HG03558 (cell line): Measurements from ENCODE around the gene ACOT6.
"Not testable (repeated sequence)": the region's sequence is repeated elsewhere in the genome, so short reads cannot be mapped to it uniquely, and the experiment has no call there.

ENCODE experiments used
- ATAC-seq: cut with Tn5 transposase; IDR thresholded peaks from one replicate; pipeline ENCODE4 v1.9.1; 2021; ENCODE audit warnings: moderate number of reproducible peaks; ENCODE audit not compliant: unreplicated experiment; ENCODE audit errors: extremely low read depth

Gene ACOT6, protein sequence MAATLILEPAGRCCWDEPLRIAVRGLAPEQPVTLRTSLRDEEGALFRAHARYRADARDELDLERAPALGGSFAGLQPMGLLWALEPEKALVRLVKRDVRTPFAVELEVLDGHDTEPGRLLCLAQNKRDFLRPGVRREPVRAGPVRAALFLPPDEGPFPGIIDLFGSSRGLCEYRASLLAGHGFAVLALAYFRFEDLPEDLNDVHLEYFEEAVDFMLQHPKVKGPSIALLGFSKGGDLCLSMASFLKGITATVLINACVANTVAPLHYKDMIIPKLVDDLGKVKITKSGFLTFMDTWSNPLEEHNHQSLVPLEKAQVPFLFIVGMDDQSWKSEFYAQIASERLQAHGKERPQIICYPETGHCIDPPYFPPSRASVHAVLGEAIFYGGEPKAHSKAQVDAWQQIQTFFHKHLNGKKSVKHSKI

DNA sequence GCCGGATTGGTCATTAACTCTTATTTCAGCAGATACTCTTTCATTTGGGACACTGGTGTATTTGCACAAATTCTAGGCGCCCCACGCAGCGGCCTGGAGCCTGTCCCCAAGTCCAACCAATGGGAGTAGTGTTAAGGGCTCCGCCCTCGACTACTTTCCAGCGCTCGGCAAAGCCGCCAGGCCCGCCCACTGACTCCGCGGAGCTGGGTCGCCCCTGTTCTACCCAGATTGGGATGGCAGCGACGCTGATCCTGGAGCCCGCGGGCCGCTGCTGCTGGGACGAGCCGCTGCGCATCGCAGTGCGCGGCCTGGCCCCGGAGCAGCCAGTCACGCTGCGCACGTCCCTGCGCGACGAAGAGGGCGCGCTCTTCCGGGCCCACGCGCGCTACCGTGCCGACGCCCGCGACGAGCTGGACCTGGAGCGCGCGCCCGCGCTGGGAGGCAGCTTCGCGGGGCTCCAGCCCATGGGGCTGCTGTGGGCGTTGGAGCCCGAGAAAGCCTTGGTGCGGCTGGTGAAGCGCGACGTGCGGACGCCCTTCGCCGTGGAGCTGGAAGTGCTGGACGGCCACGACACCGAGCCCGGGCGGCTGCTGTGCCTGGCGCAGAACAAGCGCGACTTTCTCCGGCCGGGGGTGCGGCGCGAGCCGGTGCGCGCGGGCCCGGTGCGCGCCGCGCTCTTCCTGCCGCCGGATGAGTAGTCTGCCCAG is at the start of gene ACOT6:
ACOT6 (plus strand) TSS at position 179 of the 707 bp plus-strand sequence; CDS start at position 234, 55 bp downstream.
- ATAC-seq = no peak

DNA sequence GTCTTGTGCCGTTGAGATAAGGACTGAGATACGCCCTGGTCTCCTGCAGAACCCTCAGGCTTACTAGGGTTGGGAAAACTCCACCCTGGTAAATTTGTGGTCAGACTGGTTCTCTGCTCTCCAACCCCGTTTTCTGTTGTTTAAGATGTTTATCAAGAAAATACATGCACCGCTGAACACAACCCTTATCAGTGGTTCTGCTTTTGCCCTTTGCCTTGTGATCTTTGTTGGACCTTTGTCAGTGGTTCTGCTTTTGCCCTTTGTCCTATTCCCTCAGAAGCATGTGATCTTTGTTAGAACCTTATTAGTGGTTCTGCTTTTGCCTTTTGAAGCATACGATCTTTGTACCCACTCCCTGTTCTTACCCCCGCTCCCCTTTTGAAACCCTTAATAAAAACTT is 49.6 kb upstream of the ACOT6 start:
- not testable (repeated sequence) for ATAC-seq

GRCh38 chr14:73566431-73566830 is 45.9 kb upstream of the ACOT6 start:
- ATAC-seq = not testable (repeated sequence)

GRCh38 chr14:73566935-73567334 is 45.4 kb upstream of the ACOT6 start:
- not testable (repeated sequence) for ATAC-seq

DNA sequence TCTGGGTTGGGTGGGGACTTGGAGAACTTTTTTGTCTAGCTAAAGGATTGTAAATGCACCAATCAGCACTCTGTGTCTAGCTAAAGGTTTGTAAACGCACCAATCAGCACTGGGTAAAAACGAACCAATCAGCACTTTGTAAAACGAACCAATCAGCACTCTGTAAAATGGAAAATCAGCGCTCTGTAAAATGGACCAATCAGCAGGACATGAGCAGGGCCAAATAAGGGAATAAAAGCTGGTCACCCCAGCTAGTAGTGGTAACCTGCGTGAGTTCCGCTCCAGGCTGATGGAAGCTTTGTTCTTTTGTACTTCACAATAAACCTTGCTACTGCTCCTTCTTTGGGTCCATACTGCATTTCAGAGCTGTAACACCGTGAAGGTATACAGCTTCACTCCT is 45.0 kb upstream of the ACOT6 start:
- no peak for ATAC-seq

- ATAC-seq = no peak
Measured at GRCh38 chr14:73567951-73568885, 44.1 kb upstream of the ACOT6 start.

DNA sequence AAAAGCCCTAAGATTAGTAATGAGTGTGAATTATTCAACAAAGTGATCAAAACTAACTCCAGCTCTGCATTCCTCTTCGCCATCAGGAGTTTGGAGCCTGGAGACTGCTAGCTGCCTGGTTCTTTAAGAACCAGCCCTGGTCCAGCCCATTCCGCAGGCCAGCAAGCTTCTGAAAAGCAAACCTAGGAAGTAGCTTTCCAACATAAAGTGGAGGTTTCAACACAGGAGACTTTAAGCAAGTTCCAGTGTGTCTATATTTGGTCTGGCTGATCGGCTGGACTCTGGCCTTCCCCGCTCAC is 43.5 kb upstream of the ACOT6 start:
- not testable (repeated sequence) for ATAC-seq

DNA sequence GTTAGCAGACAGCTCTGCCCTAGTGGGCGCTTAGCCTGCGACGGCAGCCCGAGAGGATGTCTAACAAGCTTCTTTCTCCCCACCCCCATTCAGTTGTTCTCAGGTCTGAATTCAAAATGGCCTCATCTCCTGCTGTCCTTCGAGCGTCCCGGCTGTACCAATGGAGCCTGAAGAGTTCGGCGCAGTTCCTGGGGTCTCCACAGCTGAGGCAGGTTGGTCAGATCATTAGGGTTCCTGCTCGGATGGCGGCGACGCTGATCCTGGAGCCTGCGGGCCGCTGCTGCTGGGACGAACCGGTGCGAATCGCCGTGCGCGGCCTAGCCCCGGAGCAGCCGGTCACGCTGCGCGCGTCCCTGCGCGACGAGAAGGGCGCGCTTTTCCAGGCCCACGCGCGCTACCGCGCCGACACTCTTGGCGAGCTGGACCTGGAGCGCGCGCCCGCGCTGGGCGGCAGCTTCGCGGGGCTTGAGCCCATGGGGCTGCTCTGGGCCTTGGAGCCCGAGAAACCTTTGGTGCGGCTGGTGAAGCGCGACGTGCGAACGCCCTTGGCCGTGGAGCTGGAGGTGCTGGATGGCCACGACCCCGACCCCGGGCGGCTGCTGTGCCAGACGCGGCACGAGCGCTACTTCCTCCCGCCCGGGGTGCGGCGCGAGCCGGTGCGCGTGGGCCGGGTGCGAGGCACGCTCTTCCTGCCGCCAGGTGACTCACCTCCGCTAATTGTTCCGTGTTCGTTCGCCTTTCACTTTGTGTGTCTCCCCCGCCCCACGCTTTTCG is 42.9 kb upstream of the ACOT6 start, which contains the start of gene ACOT2:
ACOT2 (plus strand) TSS at position 29 of the 774 bp plus-strand sequence; CDS start at position 57, 28 bp downstream.
- not testable (repeated sequence) for ATAC-seq

DNA sequence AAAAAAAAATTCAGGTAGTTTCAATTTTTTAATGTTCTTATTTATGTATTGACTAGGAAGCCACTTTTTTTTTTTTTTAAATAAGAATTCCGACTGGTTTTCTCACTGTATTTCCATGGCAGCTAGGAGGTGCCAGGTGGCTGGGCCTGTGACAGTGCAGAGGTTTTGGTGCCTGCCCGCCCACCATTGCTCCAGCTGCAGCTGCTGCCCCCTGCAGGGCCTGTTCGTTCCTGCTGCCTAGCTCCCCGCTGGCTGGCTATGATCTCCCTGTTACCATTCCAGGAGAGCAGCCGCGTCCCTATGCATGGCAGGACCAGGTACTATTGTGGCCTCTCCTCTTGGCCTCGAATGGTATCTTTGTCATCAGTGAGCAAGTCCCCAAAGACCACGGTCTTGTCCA is 41.4 kb upstream of the ACOT6 start:
- not testable (repeated sequence) for ATAC-seq

DNA sequence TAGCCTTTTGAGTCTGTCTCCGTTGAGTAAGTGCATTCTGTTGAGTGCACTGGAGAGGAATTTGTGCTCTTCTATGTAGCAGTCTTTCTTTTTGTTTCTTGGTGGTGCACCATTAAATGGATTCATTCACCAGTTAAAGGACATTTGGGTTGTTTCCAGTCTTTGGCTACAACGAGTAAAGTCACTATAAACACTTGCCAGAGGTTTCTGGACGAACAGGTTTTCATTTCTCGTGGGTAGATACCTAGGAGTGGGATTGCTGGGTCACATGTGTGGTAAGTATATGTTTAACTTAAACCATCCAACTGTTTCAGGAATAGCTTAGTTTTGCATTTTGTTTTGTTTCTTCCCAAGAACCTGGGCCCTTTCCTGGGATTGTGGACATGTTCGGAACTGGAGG is 39.3 kb upstream of the ACOT6 start:
- ATAC-seq = not testable (repeated sequence)

DNA sequence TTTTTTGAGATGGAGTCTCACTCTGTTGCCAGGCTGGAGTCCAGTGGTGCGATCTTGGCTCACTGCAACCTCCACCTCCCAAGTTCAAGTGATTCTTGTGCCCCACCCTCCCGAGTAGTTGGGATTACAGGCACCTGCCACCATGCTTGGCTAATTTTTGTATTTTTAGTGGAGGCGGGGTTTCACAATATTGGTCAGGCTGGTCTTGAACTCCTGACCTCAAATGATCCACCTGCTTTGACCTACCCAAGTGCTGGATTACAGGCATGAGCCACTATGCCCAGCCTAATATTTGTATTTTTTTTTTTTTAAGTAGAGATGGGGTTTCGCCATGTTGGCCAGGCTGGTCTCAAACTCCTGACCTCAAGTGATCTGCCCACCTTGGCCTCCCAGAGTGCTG is 38.6 kb upstream of the ACOT6 start:
- not testable (repeated sequence) for ATAC-seq

GRCh38 chr14:73574251-73574650 is 38.1 kb upstream of the ACOT6 start:
- not testable (repeated sequence) for ATAC-seq

DNA sequence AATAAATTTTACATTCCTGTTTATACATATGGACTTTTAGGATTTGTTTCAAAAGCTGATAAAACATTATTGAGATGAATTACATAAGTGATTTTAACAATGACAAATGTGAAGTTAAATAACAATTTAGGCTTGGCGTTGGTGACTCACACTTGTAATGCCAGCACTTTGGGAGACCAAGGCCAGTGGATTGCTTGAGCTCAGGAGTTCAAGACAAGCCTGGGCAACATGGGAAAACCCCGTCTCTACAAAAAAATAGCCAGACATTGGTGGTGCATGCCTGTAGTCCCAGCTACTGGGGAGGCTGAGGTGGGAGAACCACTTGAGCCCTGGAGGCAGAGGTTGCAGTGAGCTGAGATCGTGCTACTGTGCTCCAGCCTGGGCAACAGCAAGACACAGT is 35.9 kb upstream of the ACOT6 start:
- ATAC-seq = no peak

DNA sequence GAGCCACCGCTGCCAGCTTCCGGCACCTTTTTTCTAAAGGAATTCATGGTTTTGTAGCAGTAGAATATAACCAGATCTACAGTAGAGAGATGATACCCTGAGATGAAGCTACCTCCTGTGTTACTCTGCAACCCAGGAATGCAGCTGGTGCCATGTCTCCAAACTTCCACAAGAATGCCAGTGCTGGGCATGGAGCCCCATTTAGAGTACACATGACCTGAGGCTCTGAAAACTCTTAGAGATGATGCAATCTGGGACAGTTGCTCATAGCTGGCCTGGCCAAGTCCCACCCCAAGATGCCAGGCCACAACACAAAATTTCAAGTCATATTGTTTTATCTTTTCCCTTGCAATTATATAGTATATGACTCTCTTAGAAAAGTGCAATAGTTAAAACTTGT is 35.1 kb upstream of the ACOT6 start:
- not testable (repeated sequence) for ATAC-seq

DNA sequence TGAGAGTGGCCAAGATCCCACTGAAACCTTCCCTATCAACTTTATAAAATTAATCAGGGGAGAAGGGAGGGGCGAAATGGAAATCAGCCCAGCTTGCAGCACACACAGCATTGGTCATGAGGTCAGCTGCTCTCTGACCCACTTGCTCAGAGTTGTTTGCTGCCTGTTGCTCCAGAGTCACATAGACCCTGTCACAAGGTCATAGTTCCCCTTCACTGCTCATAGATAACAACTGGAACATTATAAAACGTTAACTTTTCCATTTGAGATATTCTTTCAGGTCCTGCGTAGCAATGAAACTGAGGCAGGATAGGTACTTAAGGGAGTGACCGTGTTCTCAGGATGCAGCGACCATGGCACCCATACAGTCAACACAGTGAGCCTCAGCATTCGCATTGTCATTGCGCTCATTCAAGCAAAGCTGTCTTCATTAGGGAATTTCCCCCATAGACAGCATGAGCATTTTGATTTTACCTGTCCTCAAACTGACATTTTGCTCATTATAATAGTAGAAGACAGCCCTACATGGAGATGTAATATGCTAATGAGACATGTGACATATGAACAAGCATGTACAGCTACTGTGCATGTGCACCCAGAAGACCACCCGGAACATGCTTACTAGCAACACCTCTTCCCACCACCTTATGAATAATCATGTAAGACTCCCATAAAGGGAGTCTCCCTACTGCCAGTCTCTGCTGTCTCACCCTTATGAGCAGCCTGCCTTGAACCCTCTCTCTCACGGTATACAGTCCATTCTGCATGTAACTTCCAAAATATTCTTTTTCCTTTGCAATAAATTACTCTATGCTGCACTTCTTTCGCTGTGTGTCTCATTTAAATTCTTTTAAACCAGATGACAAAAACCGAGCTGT is 30.0 kb upstream of the ACOT6 start:
- not testable (repeated sequence) for ATAC-seq

DNA sequence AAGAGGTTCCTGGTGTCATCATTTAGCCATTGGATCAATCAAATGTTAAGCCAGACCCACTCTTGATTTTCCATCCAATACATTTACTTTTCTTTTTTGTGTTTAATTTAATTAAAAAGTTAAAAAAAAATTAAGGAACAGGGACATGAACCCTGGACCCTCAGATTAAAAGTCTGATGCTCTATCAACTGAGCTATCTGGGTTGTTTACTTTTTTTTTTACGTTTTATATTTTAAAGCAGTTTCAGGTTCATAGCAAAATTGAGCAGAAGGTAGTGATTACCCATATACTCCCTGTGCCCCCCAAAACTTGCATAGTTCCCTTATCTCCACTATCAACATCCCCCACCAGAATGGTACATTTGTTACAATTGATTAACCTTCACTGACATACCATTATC is 23.6 kb upstream of the ACOT6 start:
- ATAC-seq = no peak

- ATAC-seq = no peak
Measured at GRCh38 chr14:73589116-73589515, 23.2 kb upstream of the ACOT6 start.

DNA sequence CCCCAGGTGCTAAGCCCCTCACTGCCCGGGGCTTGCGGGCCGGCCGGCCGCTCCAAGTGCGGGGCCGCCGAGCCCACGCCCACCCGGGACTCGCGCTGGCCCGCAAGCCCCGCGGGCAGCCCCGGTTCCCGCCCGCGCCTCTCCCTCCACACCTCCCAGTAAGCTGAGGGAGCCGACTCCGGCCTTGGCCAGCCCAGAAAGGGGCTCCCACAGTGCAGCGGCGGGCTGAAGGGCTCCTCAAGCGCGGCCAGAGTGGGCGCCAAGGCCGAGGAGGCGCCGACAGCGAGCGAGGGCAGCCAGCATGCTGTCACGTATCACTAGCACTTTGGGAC is 21.7 kb upstream of the ACOT6 start:
- not testable (repeated sequence) for ATAC-seq
